Dendritic cell treated with granulocyte-macrophage colony-stimulating factor and Interleukin-4, amounts not matched to agents 40 ng/mL and 50 ng/mL, for 4 days (primary cell): Measurements from ENCODE around the gene SLC22A3.
"Not testable (repeated sequence)": the region's sequence is repeated elsewhere in the genome, so short reads cannot be mapped to it uniquely, and the experiment has no call there.

ENCODE experiments used
- H3K27ac Mint-ChIP-seq: one replicate; pipeline ENCODE4 v1.8.0; 2022; ENCODE audit warnings: mild to moderate bottlenecking, mixed read lengths
- H3K27me3 Mint-ChIP-seq: one replicate; pipeline ENCODE4 v1.8.0; 2022; ENCODE audit warnings: mild to moderate bottlenecking, mixed read lengths
- H3K36me3 Mint-ChIP-seq: one replicate; pipeline ENCODE4 v1.8.0; 2022; ENCODE audit warnings: low read depth, mixed read lengths
- H3K4me1 Mint-ChIP-seq: one replicate; pipeline ENCODE4 v1.8.0; 2022; ENCODE audit warnings: low read depth, mixed read lengths
- H3K4me3 Mint-ChIP-seq: one replicate; pipeline ENCODE4 v1.8.0; 2022; ENCODE audit warnings: mild to moderate bottlenecking, moderate library complexity, mixed read lengths
- H3K9me3 Mint-ChIP-seq: one replicate; pipeline ENCODE4 v1.8.0; 2022; ENCODE audit warnings: mixed read lengths
- intact Hi-C: fragments of 100-400 bp; cut with micrococcal nuclease; formaldehyde crosslinking; loops from one replicate; pipeline ENCODE4 v1.15.0; 2022

The SLC22A3 gene

DNA sequence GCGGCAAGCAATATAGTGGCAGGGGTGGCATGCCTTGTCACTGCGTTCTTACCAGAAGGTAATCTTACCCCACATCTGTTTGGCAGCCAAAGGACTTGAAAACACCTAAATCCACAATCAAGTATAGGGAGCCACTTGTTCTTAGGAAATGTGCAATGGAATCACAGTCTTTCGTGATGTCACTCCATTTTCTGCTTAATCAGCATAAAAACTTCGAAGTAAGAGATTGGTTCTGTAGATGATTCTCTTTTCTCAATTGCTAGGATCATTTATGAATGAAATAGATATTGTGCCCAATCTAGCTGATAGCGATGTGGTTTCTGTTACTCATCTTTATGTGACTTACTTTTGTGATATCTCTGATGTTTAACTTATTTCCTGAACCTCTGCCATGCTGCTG, 89.0 kb downstream of the SLC22A3 start:
- Mint-ChIP-seq H3K9me3 (no peaks in the 10 kb centered on the region), H3K27me3 (peaks cover 28% of the 10 kb centered on the region), H3K36me3 (no peaks in the 10 kb centered on the region), H3K4me3 (no peak overlapping the region), H3K4me1 (no peaks in the 10 kb centered on the region), H3K27ac (no peak overlapping the region)
- intact Hi-C loops, result no loop called here

DNA sequence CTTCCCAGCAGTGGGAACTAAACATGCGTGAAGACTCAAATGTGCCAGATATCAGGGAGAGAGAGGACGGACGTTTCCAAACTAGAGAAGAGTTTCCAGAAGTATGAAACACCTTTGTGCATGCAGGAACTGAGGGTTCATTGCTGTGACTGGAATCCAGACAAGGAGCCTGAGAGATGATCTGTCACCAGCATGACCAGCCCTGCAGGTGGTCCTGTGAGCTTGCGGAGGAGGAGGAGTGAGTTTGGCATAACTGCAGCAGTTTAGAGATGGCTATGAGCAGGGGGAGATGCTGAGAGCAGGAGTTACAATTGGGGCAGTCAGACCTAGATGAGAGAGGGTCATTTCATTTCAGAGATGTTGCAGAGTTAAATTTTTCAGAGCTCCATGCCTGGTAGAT, 89.6 kb downstream of the SLC22A3 start:
- intact Hi-C loops, result no loop called here
- Mint-ChIP-seq H3K27me3 (peaks cover 27% of the 10 kb centered on the region), H3K4me3 (no peak overlapping the region), H3K36me3 (no peaks in the 10 kb centered on the region), H3K27ac (no peak overlapping the region), H3K9me3 (no peaks in the 10 kb centered on the region), H3K4me1 (no peaks in the 10 kb centered on the region)

GRCh38 chr6:160438481-160438880, 90.3 kb downstream of the SLC22A3 start:
- Mint-ChIP-seq H3K27me3 (peaks cover 25% of the 10 kb centered on the region), H3K36me3 (no peaks in the 10 kb centered on the region), H3K9me3 (no peaks in the 10 kb centered on the region), H3K4me3 (no peak overlapping the region), H3K4me1 (no peaks in the 10 kb centered on the region), H3K27ac (no peak overlapping the region)
- intact Hi-C loops, result no loop called here

DNA sequence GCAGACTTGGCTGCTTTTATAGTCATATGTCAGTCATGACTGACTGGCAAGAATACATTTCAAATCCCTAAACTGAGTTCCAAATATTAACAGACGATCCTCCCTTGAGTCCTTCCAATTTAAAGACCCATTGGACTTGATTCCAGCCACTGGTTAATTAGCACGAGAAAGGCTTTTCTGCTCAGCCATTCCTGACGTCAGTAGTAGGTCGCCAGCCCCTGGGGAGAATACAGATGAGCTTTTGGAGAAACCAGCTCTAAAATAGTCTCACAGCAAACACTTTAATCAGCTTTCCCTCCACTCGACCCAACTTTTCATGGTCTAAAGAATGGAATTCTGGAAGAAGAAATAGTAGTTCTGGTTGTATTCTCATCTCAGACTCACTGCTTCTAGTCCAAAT, 91.6 kb downstream of the SLC22A3 start:
- Mint-ChIP-seq H3K4me1 (no peaks in the 10 kb centered on the region), H3K4me3 (no peak overlapping the region), H3K27ac (no peak overlapping the region), H3K36me3 (no peaks in the 10 kb centered on the region), H3K9me3 (no peaks in the 10 kb centered on the region), H3K27me3 (peaks cover 26% of the 10 kb centered on the region)
- intact Hi-C loops, result no loop called here

DNA sequence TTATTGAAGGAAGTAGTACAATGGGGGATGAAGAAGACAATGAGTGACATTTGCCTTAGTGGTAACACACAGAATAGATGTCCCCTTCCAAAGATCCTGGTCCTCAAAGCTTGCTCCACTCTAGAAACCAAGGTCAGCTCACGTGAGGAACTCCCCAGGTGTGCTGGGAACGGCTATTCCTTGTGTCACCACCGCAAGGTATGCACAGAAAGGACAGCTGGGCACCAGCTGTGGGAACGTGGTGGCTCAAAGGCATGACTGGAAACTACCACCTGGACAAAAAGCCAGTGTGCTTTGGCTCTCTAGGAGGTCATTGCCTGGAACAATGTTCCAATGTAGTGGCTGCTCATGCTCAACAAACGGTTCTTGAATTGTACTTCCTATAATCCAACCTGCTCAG, 94.0 kb downstream of the SLC22A3 start:
- Mint-ChIP-seq H3K4me1 (no peaks in the 10 kb centered on the region), H3K9me3 (no peaks in the 10 kb centered on the region)

GRCh38 chr6:160445130-160445529, 97.0 kb downstream of the SLC22A3 start:
- no peak overlapping the region for H3K4me3 Mint-ChIP-seq
- H3K9me3 Mint-ChIP-seq, result peaks cover 8% of the 10 kb centered on the region
- H3K4me1 Mint-ChIP-seq, result no peaks in the 10 kb centered on the region
- intact Hi-C loops, result no loop called here
- no peak overlapping the region for H3K27ac Mint-ChIP-seq
- no peaks in the 10 kb centered on the region for H3K36me3 Mint-ChIP-seq
- peaks cover 36% of the 10 kb centered on the region for H3K27me3 Mint-ChIP-seq

More for the DNA sequence above, 94.0 kb downstream of the SLC22A3 start:
- Mint-ChIP-seq H3K36me3 (no peaks in the 10 kb centered on the region), H3K4me3 (no peak overlapping the region), H3K27me3 (peaks cover 40% of the 10 kb centered on the region), H3K27ac (no peak overlapping the region)
- intact Hi-C loops, result no loop called here

GRCh38 chr6:160447350-160447749, 99.2 kb downstream of the SLC22A3 start:
- Mint-ChIP-seq H3K4me1 (no peaks in the 10 kb centered on the region), H3K27ac (no peak overlapping the region), H3K9me3 (peaks cover 8% of the 10 kb centered on the region), H3K36me3 (no peaks in the 10 kb centered on the region), H3K27me3 (peaks cover 35% of the 10 kb centered on the region), H3K4me3 (no peak overlapping the region)
- intact Hi-C loops, result no loop called here

GRCh38 chr6:160449787-160450186, 101.6 kb downstream of the SLC22A3 start:
- H3K4me1 Mint-ChIP-seq, H3K36me3 Mint-ChIP-seq, H3K27ac Mint-ChIP-seq, H3K4me3 Mint-ChIP-seq, H3K9me3 Mint-ChIP-seq: not testable (repeated sequence)
- intact Hi-C loops, result loop anchor here (10.0 kb wide), 1 partner anchor 585 kb away; no protein-coding TSS in a partner anchor
- peaks cover 43% of the 10 kb centered on the region for H3K27me3 Mint-ChIP-seq

DNA sequence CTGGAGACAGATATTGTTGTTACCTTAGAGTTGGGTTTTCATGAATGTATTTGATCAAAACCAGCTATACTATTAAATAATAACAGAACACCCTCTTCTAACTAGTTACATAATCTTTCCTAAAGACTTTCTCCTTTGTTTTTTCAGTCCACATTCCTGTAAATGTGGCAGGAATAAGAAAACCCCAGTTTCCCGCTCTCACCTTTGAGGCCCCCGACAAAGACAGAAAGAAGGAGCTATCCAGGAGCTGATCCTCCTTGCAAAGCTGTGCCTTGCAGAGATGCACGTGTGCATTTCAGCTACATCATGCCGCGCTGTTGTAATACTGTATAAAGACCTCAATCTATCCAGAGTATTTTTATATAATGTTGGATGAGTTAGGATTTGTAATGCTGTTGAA, 102.7 kb downstream of the SLC22A3 start:
- Mint-ChIP-seq H3K27ac (no peak overlapping the region), H3K4me3 (no peak overlapping the region), H3K36me3 (no peaks in the 10 kb centered on the region), H3K4me1 (no peaks in the 10 kb centered on the region), H3K9me3 (peaks cover 8% of the 10 kb centered on the region), H3K27me3 (peaks cover 36% of the 10 kb centered on the region)
- intact Hi-C loops, result loop anchor here (10.0 kb wide), 1 partner anchor 586 kb away; no protein-coding TSS in a partner anchor

DNA sequence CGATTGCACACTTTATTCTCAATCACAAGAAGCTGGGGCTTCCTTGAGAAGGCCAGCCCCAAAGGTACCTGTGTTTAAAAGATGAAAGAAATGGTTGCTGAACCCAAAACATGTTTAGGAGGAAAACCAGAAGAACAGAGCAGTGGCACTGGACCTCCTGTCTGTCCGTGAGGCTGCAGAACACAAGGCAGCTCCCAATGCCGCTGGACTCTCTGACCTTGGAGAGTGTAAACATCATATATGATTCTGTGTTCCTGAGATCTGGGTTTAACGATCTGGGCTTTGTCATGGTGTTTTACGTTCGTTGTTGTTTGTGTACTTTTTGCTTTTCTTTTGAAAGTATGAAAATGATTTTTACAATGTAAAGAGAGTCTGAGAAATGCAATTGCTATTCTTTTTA, 106.1 kb downstream of the SLC22A3 start:
- Mint-ChIP-seq H3K4me3 (no peak overlapping the region), H3K4me1 (peaks cover 15% of the 10 kb centered on the region), H3K27me3 (peaks cover 24% of the 10 kb centered on the region), H3K27ac (no peak overlapping the region), H3K9me3 (peaks cover 8% of the 10 kb centered on the region), H3K36me3 (no peaks in the 10 kb centered on the region)
- intact Hi-C loops, result loop anchor here (10.0 kb wide), 1 partner anchor 590 kb away; no protein-coding TSS in a partner anchor

GRCh38 chr6:160455081-160455480, 106.9 kb downstream of the SLC22A3 start:
- no peaks in the 10 kb centered on the region for H3K9me3 Mint-ChIP-seq
- no peak overlapping the region for H3K27ac Mint-ChIP-seq
- H3K27me3 Mint-ChIP-seq, result peaks cover 23% of the 10 kb centered on the region
- H3K4me1 Mint-ChIP-seq, result peaks cover 23% of the 10 kb centered on the region
- intact Hi-C loops, result loop anchor here (10.0 kb wide), 1 partner anchor 590 kb away; no protein-coding TSS in a partner anchor
- H3K36me3 Mint-ChIP-seq, result no peaks in the 10 kb centered on the region
- H3K4me3 Mint-ChIP-seq, result no peak overlapping the region

- Mint-ChIP-seq H3K27ac (no peak overlapping the region), H3K4me1 (peaks cover 29% of the 10 kb centered on the region), H3K4me3 (no peak overlapping the region), H3K36me3 (no peaks in the 10 kb centered on the region), H3K9me3 (no peaks in the 10 kb centered on the region), H3K27me3 (peaks cover 23% of the 10 kb centered on the region)
- intact Hi-C loops, result loop anchor here (10.0 kb wide), 1 partner anchor 591 kb away; no protein-coding TSS in a partner anchor
These were observed 107.5 kb downstream of the SLC22A3 start for GRCh38 chr6:160455541-160456213.

DNA sequence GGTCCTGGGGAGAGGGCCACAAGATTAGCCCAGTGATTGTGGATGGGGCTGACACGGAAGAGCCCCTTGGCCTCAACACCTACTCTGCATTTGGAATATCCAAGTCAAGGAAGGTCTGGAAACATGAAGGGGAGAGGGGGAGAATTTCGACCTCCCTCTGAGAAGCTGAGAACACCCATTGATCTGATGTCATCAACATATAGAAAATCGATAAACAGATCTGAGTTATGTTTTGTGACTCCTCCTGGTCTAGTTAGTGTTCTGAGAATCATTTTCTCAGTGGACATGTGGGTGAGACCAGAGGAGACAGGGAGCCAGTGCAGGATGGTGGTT, 108.0 kb downstream of the SLC22A3 start:
- H3K27ac Mint-ChIP-seq, result no peak overlapping the region
- no peak overlapping the region for H3K4me3 Mint-ChIP-seq
- intact Hi-C loops, result loop anchor here (10.0 kb wide), 1 partner anchor 591 kb away; no protein-coding TSS in a partner anchor
- peaks cover 20% of the 10 kb centered on the region for H3K27me3 Mint-ChIP-seq
- peaks cover 34% of the 10 kb centered on the region for H3K4me1 Mint-ChIP-seq
- H3K36me3 Mint-ChIP-seq, result no peaks in the 10 kb centered on the region
- H3K9me3 Mint-ChIP-seq, result no peaks in the 10 kb centered on the region

DNA sequence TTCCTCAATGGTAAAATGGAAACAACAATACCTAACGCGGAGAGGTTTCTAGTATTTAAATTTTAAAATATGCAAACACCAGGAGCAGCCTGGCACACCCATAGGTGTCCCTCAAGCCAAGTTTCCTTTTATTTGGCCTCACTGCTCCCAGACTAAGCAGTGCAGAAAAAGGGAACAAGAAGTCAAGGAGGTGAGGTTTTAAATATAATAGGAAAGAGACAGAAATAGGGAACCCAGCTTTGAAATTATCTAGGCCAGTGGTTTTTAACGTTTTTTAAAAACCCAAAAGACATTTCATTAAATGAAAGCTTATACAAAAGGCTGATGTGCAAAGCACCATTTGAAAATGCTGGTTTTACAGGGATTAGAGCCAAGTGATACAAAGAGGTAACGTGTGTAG, 109.6 kb downstream of the SLC22A3 start:
- H3K27me3 Mint-ChIP-seq, result peaks cover 18% of the 10 kb centered on the region
- H3K4me1 Mint-ChIP-seq, result peaks cover 48% of the 10 kb centered on the region
- H3K4me3 Mint-ChIP-seq, result no peak overlapping the region
- no peak overlapping the region for H3K27ac Mint-ChIP-seq
- H3K36me3 Mint-ChIP-seq, result no peaks in the 10 kb centered on the region
- intact Hi-C loops, result loop anchor here (10.0 kb wide), 1 partner anchor 593 kb away; no protein-coding TSS in a partner anchor
- H3K9me3 Mint-ChIP-seq, result no peaks in the 10 kb centered on the region

GRCh38 chr6:160461641-160462040, 113.5 kb downstream of the SLC22A3 start:
- Mint-ChIP-seq H3K36me3 (no peaks in the 10 kb centered on the region), H3K9me3 (no peaks in the 10 kb centered on the region), H3K4me3 (no peak overlapping the region), H3K27ac (no peak overlapping the region), H3K27me3 (peaks cover 29% of the 10 kb centered on the region), H3K4me1 (peaks cover 54% of the 10 kb centered on the region)
- intact Hi-C loops, result no loop called here
